ENCODE data around the gene MSH4. TPM values are rescaled to one million over a fixed set of nuclear protein-coding genes. Genes with fewer than 3 reads are reported as not detected.
"Not testable (repeated sequence)": the region's sequence is repeated elsewhere in the genome, so short reads cannot be mapped to it uniquely, and the experiment has no call there.

MSH4 gene
- total RNA-seq, 1 donor from 2014 or later, result 0.25 TPM

DNA sequence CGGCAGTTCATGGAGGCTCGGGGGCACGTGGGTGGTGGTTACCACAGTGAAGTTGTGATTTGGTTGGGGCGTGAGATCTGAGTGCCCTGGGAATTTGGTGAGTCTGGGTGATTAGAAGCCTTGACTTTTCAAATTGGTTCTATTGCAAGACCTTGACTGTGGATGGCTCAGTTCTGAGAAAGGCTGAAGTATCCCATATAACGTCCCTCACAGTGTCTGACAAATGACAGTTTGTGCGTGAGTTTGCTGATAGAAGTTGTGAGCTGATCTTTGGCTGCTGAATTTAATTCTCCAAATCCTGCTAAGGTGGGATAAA is 549 bp downstream of the MSH4 start:
- intact Hi-C loops (cut with DNase I), result no loop called here
- peaks cover 0 to 49% of the 10 kb centered on the region in 2 donors for H3K36me3 ChIP-seq
- H3K4me1 ChIP-seq, result no peaks in the 10 kb centered on the region
- H3K4me3 ChIP-seq, result no peak overlapping the region
- no peak for DNase-seq (ENCODE audit: extremely low spot score in 2 of 2)
- H3K9me3 ChIP-seq, result no peaks in the 10 kb centered on the region
- H3K27me3 ChIP-seq, result no peaks in the 10 kb centered on the region
- TF ChIP-seq POLR2A (IDR thresholded peaks at IDR 0.05) (no peak), POLR2AphosphoS5 (IDR thresholded peaks at IDR 0.05; ENCODE audit: insufficient read depth in 1 of 2, low read depth in 1 of 2) (no peak)
- TF ChIP-seq, protein P1, sequence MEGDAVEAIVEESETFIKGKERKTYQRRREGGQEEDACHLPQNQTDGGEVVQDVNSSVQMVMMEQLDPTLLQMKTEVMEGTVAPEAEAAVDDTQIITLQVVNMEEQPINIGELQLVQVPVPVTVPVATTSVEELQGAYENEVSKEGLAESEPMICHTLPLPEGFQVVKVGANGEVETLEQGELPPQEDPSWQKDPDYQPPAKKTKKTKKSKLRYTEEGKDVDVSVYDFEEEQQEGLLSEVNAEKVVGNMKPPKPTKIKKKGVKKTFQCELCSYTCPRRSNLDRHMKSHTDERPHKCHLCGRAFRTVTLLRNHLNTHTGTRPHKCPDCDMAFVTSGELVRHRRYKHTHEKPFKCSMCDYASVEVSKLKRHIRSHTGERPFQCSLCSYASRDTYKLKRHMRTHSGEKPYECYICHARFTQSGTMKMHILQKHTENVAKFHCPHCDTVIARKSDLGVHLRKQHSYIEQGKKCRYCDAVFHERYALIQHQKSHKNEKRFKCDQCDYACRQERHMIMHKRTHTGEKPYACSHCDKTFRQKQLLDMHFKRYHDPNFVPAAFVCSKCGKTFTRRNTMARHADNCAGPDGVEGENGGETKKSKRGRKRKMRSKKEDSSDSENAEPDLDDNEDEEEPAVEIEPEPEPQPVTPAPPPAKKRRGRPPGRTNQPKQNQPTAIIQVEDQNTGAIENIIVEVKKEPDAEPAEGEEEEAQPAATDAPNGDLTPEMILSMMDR (IDR thresholded peaks at IDR 0.05), result no peak
- H3K27ac ChIP-seq, result no peak overlapping the region

DNA sequence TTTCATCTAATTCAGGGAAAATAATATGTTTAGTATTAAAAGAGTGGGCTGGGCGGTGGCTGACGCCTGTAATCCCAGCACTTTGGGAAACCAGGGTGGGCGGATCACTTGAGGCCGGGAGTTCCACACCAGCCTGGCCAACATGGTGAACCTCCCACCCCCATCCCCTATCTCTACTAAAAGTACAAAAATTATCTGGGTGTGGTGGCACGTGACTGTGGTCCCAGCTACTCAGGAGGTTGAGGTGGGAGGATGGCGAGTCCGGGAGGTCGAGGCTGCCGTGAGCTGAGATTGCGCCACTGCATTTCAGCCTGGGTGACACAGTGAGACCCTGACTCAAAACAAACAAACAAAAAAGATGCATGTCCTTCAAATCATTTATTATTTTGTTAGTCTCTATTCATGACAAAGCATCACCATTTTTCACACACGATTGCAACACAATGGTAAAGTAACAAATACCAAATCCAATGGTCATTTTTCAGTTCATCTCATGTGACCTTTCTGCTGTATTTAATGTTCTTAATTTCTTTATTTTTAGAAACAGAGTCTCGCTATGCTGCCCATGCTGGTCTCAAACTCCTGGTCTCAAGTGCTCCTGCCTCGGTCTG is 1.0 kb downstream of the MSH4 start:
- H3K27ac ChIP-seq, result no peak overlapping the region
- H3K27me3 ChIP-seq, result no peaks in the 10 kb centered on the region
- H3K36me3 ChIP-seq, result peaks cover 0 to 44% of the 10 kb centered on the region in 2 donors
- H3K9me3 ChIP-seq, result no peaks in the 10 kb centered on the region
- no peaks in the 10 kb centered on the region for H3K4me1 ChIP-seq
- TF ChIP-seq, protein P1 (IDR thresholded peaks at IDR 0.05), result no peak
- TF ChIP-seq POLR2AphosphoS5 (IDR thresholded peaks at IDR 0.05; ENCODE audit: insufficient read depth in 1 of 2, low read depth in 1 of 2), result no peak
- TF ChIP-seq POLR2A (IDR thresholded peaks at IDR 0.05), result no peak
- H3K4me3 ChIP-seq, result no peak overlapping the region
- no peak for DNase-seq (ENCODE audit: extremely low spot score in 2 of 2)
- intact Hi-C loops (cut with DNase I), result no loop called here

DNA sequence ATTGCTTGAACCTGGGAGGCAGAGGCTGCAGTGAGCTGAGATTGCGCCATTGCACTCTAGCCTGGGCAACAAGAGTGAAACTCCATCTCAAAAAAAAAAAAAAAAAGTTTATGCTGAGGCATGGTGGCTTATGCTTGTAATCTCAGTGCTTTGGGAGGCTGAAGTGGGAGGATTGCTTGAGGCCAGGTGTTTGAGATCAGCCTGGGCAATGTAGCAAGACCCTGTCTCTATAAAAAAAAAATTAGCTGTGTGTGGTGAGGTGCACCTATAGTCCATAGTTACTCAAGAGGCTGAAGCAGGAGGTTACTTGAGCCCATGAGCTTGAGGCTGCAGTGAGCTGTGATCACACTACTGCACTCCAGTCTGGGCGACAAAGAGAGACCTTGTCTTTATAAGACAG is 4.8 kb downstream of the MSH4 start:
- H3K36me3 ChIP-seq; H3K4me1 ChIP-seq; DNase-seq (ENCODE audit: extremely low spot score in 2 of 2); H3K4me3 ChIP-seq; H3K9me3 ChIP-seq; H3K27ac ChIP-seq; H3K27me3 ChIP-seq; intact Hi-C loops (cut with DNase I): not testable (repeated sequence)

DNA sequence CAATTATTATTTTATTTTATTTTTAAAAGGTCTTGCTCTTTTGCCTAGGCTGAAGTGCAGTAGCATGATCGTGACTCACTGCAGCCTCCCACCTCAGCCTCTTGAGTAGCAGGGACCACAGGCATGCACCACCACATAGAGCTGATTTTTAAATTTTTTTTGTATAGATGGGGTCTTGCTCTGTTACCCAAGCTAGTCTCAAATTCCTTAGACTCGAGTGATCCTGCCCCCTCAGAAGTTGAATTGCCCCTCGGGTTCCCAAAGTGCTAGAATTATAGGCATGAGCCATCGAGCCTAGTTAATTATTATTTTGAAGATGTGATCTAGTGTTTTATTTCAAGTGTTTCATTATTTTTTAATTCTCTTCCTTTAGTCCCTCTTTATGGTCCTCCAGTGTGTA is 12.2 kb downstream of the MSH4 start:
- DNase-seq (ENCODE audit: extremely low spot score in 2 of 2), result no peak
- Histone ChIP-seq H3K4me3 (no peak overlapping the region), H3K36me3 (no peaks in the 10 kb centered on the region), H3K9me3 (no peaks in the 10 kb centered on the region), H3K27ac (no peak overlapping the region), H3K27me3 (no peaks in the 10 kb centered on the region), H3K4me1 (no peaks in the 10 kb centered on the region)
- intact Hi-C loops (cut with DNase I), result no loop called here
- TF ChIP-seq, protein P1 (IDR thresholded peaks at IDR 0.05), result no peak
- no peak for TF ChIP-seq POLR2AphosphoS5 (IDR thresholded peaks at IDR 0.05; ENCODE audit: insufficient read depth in 1 of 2, low read depth in 1 of 2)
- no peak for TF ChIP-seq POLR2A (IDR thresholded peaks at IDR 0.05)

DNA sequence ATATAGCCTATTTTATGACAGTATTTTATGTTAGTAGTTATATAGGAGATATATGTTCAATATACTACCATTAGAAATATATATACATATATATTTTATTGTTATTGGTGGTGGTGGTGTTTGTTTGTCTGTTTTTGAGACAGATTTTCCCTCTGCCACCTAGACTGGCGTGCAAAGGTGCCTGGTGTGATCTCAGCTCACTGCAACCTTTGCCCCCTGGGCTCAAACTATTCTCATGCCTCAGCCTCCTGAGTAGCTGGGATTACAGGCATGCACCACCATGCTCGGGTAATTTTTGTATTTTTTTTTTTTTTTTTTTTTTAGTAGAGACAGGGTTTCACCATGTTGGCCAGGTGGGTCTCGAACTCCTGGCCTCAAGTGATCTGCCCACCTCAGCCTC is 13.4 kb downstream of the MSH4 start:
- intact Hi-C loops (cut with DNase I); H3K27ac ChIP-seq; H3K27me3 ChIP-seq; H3K4me1 ChIP-seq; DNase-seq (ENCODE audit: extremely low spot score in 2 of 2); H3K36me3 ChIP-seq; H3K9me3 ChIP-seq; H3K4me3 ChIP-seq: not testable (repeated sequence)

DNA sequence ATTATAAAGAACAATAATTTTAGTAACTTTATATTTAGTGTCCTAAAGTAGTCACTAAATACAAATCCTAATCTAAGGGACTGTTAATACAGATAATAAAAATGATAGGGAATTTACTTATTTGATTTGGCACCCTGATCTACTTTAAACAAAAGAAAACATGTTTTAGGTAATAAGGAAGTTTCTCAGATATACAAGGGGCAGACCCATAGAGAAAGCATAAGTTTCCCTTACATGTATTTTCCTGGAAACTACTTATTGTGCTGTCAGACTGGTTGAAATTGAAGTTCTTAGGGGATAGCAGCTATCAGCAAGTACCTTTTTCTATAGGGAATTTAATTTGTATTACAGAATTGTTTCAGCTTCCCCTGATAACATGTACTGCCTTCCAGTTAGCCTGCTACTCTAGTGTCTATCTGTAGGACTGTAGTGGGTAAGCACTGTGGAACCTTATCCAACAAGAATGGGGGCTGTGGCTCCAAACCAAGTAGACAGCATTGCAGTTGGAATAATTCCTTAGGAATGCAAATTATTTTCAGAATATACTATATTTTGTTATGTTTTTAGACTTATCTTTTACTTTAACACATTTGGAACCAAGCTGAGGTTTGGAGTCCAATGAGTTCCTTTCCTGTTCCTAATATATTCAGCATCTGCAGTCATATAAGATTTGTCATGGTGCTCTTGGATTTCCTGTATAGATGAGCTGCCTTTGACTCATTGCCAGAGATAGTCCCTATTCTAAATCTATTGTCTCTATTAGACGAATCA is 14.7 kb downstream of the MSH4 start:
- no peaks in the 10 kb centered on the region for H3K4me1 ChIP-seq
- H3K27ac ChIP-seq, result no peak overlapping the region
- intact Hi-C loops (cut with DNase I), result no loop called here
- no peak for DNase-seq (ENCODE audit: extremely low spot score in 2 of 2)
- H3K4me3 ChIP-seq, result no peak overlapping the region
- no peaks in the 10 kb centered on the region for H3K9me3 ChIP-seq
- H3K27me3 ChIP-seq, result no peaks in the 10 kb centered on the region
- no peaks in the 10 kb centered on the region for H3K36me3 ChIP-seq
- TF ChIP-seq, protein P1 (IDR thresholded peaks at IDR 0.05), result no peak
- TF ChIP-seq POLR2A (IDR thresholded peaks at IDR 0.05) (no peak), POLR2AphosphoS5 (IDR thresholded peaks at IDR 0.05; ENCODE audit: insufficient read depth in 1 of 2, low read depth in 1 of 2) (no peak)
